Liver (tissue), 9 donors: ENCODE results near the gene PAXX. TPM values are rescaled to one million over a fixed set of nuclear protein-coding genes. Genes with fewer than 3 reads are reported as not detected.

Experiments
- DNase-seq: peaks from one replicate; pipeline ENCODE4 v3.0.0-alpha.2; 2017; ENCODE audit warnings: low spot score
- H3K27ac ChIP-seq, 2 donors: one replicate each; pipeline ENCODE4 v1.7.0; 2013; ENCODE audit warnings: inconsistent platforms in 2 of 2, low read length in 2 of 2, control low read depth in 1 of 2, low read depth in 1 of 2, mild to moderate bottlenecking in 1 of 2
- H3K27me3 ChIP-seq, 4 donors: one replicate each; pipeline versions ENCODE4 v1.6.1 to v1.7.0; 2013; ENCODE audit warnings: low read length in 3 of 4, inconsistent platforms in 1 of 4, mild to moderate bottlenecking in 1 of 4, moderate library complexity in 1 of 4; ENCODE audit not compliant: control insufficient read depth in 4 of 4, insufficient read depth in 4 of 4
- H3K36me3 ChIP-seq, 4 donors: one replicate each; pipeline versions ENCODE4 v1.6.1 to v1.7.0; 2013; ENCODE audit warnings: low read length in 3 of 4, mild to moderate bottlenecking in 3 of 4, low read depth in 1 of 4, moderate library complexity in 1 of 4; ENCODE audit not compliant: control insufficient read depth in 4 of 4, insufficient read depth in 3 of 4
- H3K4me1 ChIP-seq, 4 donors: one replicate each; pipeline versions ENCODE4 v1.6.1 to v1.7.0; 2013; ENCODE audit warnings: low read length in 3 of 4, mild to moderate bottlenecking in 3 of 4, moderate library complexity in 1 of 4; ENCODE audit not compliant: control insufficient read depth in 4 of 4, insufficient read depth in 4 of 4
- H3K4me3 ChIP-seq, 3 donors: one replicate each; pipeline versions ENCODE4 v1.6.1 to v1.7.0; 2013; ENCODE audit warnings: low read length in 3 of 3, control low read depth in 1 of 3, low read depth in 1 of 3, mild to moderate bottlenecking in 1 of 3
- H3K9ac ChIP-seq, 2 donors: one replicate each; pipeline ENCODE4 v1.7.0; 2013; ENCODE audit warnings: low read length in 2 of 2, mild to moderate bottlenecking in 2 of 2, moderate library complexity in 2 of 2, control low read depth in 1 of 2, low read depth in 1 of 2
- H3K9me3 ChIP-seq, 4 donors: one replicate each; pipeline versions ENCODE4 v1.6.1 to v1.7.0; 2013; ENCODE audit warnings: low read length in 3 of 4; ENCODE audit not compliant: control insufficient read depth in 4 of 4
- CTCF ChIP-seq: fragments of 150-350 bp; IDR thresholded peaks from 2 replicates; pipeline ENCODE4 v1.5.1; 2017; ENCODE audit warnings: improper control_type of control experiment, low read depth, low read length; ENCODE audit not compliant: missing input control
- EGR1 ChIP-seq, 2 donors: IDR thresholded peaks; 2 replicates each; pipeline ENCODE4 v1.6.1; 2016 to 2018; ENCODE audit warnings: antibody characterized with exemption in 2 of 2, low read depth in 2 of 2
- FOXA1 ChIP-seq: IDR thresholded peaks from 2 replicates; pipeline ENCODE4 v1.6.1; 2016; ENCODE audit warnings: antibody characterized with exemption
- FOXA2 ChIP-seq: IDR thresholded peaks from 2 replicates; pipeline ENCODE4 v1.6.1; 2016; ENCODE audit warnings: antibody characterized with exemption
- GABPA ChIP-seq, 2 donors: IDR thresholded peaks in 1 of 2; conservative IDR thresholded peaks in 1 of 2; 2 replicates each; pipeline ENCODE4 v1.6.1; 2016; ENCODE audit warnings: antibody characterized with exemption in 2 of 2, mild to moderate bottlenecking in 1 of 2, moderate library complexity in 1 of 2
- HNF4A ChIP-seq, 2 donors: conservative IDR thresholded peaks; 2 replicates each; pipeline ENCODE4 v1.6.1; 2016; ENCODE audit warnings: antibody characterized with exemption in 2 of 2, mild to moderate bottlenecking in 2 of 2
- HNF4G ChIP-seq: IDR thresholded peaks from 2 replicates; pipeline ENCODE4 v1.6.1; 2016; ENCODE audit warnings: antibody characterized with exemption
- JUND ChIP-seq, 2 donors: IDR thresholded peaks; 2 replicates each; pipeline ENCODE4 v1.6.1; 2016; ENCODE audit warnings: antibody characterized with exemption in 2 of 2
- MAX ChIP-seq: IDR thresholded peaks from 2 replicates; pipeline ENCODE4 v1.6.1; 2016; ENCODE audit warnings: antibody characterized with exemption
- RAD21 ChIP-seq, 2 donors: IDR thresholded peaks; 2 replicates each; pipeline ENCODE4 v1.6.1; 2016; ENCODE audit warnings: antibody characterized with exemption in 2 of 2, mild to moderate bottlenecking in 2 of 2
- RXRA ChIP-seq, 2 donors: IDR thresholded peaks; 2 replicates each; pipeline ENCODE4 v1.6.1; 2017 to 2018; ENCODE audit warnings: antibody characterized with exemption in 2 of 2, mild to moderate bottlenecking in 1 of 2
- SP1 ChIP-seq: IDR thresholded peaks from 2 replicates; pipeline ENCODE4 v1.6.1; 2018; ENCODE audit warnings: antibody characterized with exemption, mild to moderate bottlenecking
- TAF1 ChIP-seq: conservative IDR thresholded peaks from 2 replicates; pipeline ENCODE4 v1.6.1; 2016; ENCODE audit warnings: antibody characterized with exemption, mild to moderate bottlenecking
- YY1 ChIP-seq: IDR thresholded peaks from 2 replicates; pipeline ENCODE4 v1.6.1; 2016; ENCODE audit warnings: antibody characterized with exemption, mild to moderate bottlenecking
- whole genome bisulfite sequencing: extraction: QIAGEN DNeasy Blood & Tissue Kit; methylation state at CpG from one replicate; pipeline ENCODE4 v1.1.7; 2013; 5-methylcytosine and 5-hydroxymethylcytosine counted together
- polyA plus RNA-seq, 2 donors: library from polyadenylated mRNA; stranded (reverse) in 1 of 2; unstranded in 1 of 2; fragments of 200-250 nt in 1 of 2; fragments of >200 nt in 1 of 2; fragmentation: Nextera tagmentation in 1 of 2; extraction: Ambion mirVana in 1 of 2; gene quantifications; one replicate each; pipeline versions ENCODE4 v1.2.1 to v1.2.3, GENCODE V29; 2013 to 2015
- total RNA-seq, 2 donors: library from RNA; depleted of rRNA; stranded (reverse); fragments of >200 nt; gene quantifications; one replicate each; pipeline ENCODE4 v1.2.3, GENCODE V29; 2014
- TF ChIP-seq, protein P1 (sequence below): IDR thresholded peaks from 2 replicates; pipeline ENCODE4 v1.6.1; 2016; ENCODE audit warnings: antibody characterized with exemption, mild to moderate bottlenecking
- TF ChIP-seq, protein P2 (sequence below): IDR thresholded peaks from 2 replicates; pipeline ENCODE4 v1.6.1; 2016; ENCODE audit warnings: antibody characterized with exemption
- TF ChIP-seq, protein P3 (sequence below): IDR thresholded peaks from 2 replicates; pipeline ENCODE4 v1.6.1; 2016; ENCODE audit warnings: antibody characterized with exemption
- donor health status: healthy.
- donor health status: healthy.
- donor health status: healthy.
- donor health status: healthy.
- donor health status: healthy.

PAXX gene
- total and polyA plus RNA-seq, 4 donors = 7.3 to 34.1 (median 19.2) TPM

GRCh38 chr9:137039611-137040366 lies 47.6 kb downstream of the PAXX start (continued):
- TF ChIP-seq, protein P1, sequence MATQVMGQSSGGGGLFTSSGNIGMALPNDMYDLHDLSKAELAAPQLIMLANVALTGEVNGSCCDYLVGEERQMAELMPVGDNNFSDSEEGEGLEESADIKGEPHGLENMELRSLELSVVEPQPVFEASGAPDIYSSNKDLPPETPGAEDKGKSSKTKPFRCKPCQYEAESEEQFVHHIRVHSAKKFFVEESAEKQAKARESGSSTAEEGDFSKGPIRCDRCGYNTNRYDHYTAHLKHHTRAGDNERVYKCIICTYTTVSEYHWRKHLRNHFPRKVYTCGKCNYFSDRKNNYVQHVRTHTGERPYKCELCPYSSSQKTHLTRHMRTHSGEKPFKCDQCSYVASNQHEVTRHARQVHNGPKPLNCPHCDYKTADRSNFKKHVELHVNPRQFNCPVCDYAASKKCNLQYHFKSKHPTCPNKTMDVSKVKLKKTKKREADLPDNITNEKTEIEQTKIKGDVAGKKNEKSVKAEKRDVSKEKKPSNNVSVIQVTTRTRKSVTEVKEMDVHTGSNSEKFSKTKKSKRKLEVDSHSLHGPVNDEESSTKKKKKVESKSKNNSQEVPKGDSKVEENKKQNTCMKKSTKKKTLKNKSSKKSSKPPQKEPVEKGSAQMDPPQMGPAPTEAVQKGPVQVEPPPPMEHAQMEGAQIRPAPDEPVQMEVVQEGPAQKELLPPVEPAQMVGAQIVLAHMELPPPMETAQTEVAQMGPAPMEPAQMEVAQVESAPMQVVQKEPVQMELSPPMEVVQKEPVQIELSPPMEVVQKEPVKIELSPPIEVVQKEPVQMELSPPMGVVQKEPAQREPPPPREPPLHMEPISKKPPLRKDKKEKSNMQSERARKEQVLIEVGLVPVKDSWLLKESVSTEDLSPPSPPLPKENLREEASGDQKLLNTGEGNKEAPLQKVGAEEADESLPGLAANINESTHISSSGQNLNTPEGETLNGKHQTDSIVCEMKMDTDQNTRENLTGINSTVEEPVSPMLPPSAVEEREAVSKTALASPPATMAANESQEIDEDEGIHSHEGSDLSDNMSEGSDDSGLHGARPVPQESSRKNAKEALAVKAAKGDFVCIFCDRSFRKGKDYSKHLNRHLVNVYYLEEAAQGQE = no peak
- TF ChIP-seq, protein P2, sequence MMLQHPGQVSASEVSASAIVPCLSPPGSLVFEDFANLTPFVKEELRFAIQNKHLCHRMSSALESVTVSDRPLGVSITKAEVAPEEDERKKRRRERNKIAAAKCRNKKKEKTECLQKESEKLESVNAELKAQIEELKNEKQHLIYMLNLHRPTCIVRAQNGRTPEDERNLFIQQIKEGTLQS = no peak
- TF ChIP-seq MAX (no peak), GABPA (IDR thresholded peaks at IDR 0.05 in 1 of 2, conservative IDR thresholded peaks at IDR 0.05 in 1 of 2) (no peak), HNF4G (no peak), EGR1 (IDR thresholded peaks at IDR 0.05; ENCODE audit: low read depth in 2 of 2) (no peak), HNF4A (conservative IDR thresholded peaks at IDR 0.05) (no peak)

DNA sequence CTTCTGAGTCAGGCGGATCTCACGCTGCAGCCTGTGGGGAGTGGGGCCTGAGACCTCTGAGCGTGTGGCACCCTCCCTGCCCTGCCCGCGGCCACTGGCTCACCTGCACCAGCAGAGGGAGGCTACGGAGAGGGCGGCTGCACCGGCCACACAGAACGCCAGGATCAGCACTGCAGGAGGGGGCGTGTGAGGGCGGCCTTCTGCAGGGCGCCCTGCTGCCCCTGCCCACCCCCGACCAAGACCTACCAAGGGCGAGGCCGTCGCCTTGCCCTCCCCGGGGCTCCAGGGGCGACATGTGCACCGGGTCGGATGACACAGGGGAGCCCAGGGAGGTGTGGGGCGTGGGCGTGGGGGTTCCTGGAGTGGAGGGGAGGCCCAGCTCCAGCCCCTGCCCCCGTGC lies 48.3 kb downstream of the PAXX start:
- Histone ChIP-seq H3K4me1 (peaks cover 0 to 17% (median under 1%) of the 10 kb centered on the region in 4 donors), H3K9ac (no peak overlapping the region), H3K27me3 (peaks cover 0 to 11% (median 4%) of the 10 kb centered on the region in 4 donors), H3K36me3 (no peaks in the 10 kb centered on the region), H3K27ac (no peak overlapping the region), H3K9me3 (no peaks in the 10 kb centered on the region), H3K4me3 (no peak overlapping the region)
- no peak for DNase-seq
- WGBS = 75% methylated on average over 23 of the region's 23 CpGs
- TF ChIP-seq, protein P3, sequence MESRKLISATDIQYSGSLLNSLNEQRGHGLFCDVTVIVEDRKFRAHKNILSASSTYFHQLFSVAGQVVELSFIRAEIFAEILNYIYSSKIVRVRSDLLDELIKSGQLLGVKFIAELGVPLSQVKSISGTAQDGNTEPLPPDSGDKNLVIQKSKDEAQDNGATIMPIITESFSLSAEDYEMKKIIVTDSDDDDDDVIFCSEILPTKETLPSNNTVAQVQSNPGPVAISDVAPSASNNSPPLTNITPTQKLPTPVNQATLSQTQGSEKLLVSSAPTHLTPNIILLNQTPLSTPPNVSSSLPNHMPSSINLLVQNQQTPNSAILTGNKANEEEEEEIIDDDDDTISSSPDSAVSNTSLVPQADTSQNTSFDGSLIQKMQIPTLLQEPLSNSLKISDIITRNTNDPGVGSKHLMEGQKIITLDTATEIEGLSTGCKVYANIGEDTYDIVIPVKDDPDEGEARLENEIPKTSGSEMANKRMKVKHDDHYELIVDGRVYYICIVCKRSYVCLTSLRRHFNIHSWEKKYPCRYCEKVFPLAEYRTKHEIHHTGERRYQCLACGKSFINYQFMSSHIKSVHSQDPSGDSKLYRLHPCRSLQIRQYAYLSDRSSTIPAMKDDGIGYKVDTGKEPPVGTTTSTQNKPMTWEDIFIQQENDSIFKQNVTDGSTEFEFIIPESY = no peak
- TF ChIP-seq FOXA2 = no peak
- TF ChIP-seq SP1 = no peak
- no peak for TF ChIP-seq HNF4G
- TF ChIP-seq HNF4A (conservative IDR thresholded peaks at IDR 0.05) = no peak
- TF ChIP-seq GABPA (IDR thresholded peaks at IDR 0.05 in 1 of 2, conservative IDR thresholded peaks at IDR 0.05 in 1 of 2) = no peak
- TF ChIP-seq TAF1 = no peak
- no peak for TF ChIP-seq YY1
- no peak for TF ChIP-seq RXRA (IDR thresholded peaks at IDR 0.05)
- TF ChIP-seq FOXA1 = no peak
- no peak for TF ChIP-seq RAD21 (IDR thresholded peaks at IDR 0.05)
- no peak for TF ChIP-seq EGR1 (IDR thresholded peaks at IDR 0.05; ENCODE audit: low read depth in 2 of 2)
- TF ChIP-seq, protein P2 = no peak
- TF ChIP-seq JUND (IDR thresholded peaks at IDR 0.05) = no peak
- TF ChIP-seq CTCF = no peak
